ENCODE data around the gene PDGFD.

The PDGFD gene

GRCh38 chr11:104163100-104164027 lies 583 bp downstream of the PDGFD start:
- Histone ChIP-seq H3K9ac (ENCODE audit: low read depth, low read length) (peak overlapping the region; percentile 26), H3K4me3 (ENCODE audit: low read depth, low read length) (peak overlapping the region; percentile 79), H3K9me3 (ENCODE audit: control insufficient read depth, insufficient read depth, low read length) (no peaks in the 10 kb centered on the region), H3K27ac (ENCODE audit: low read depth, low read length) (peak overlapping the region; percentile 81), H3K27me3 (ENCODE audit: control insufficient read depth, insufficient read depth, low read length) (0 out of 2 replicates have a peak, but pooled peaks cover 5% of the 10 kb centered on the region), H3K36me3 (ENCODE audit: control insufficient read depth, insufficient read depth, low read length) (no peaks in the 10 kb centered on the region), H3K4me1 (ENCODE audit: control insufficient read depth, insufficient read depth, low read length) (peaks cover 14% of the 10 kb centered on the region; the same call in 1 of the 2 replicates)

- H3K36me3 ChIP-seq (ENCODE audit: control insufficient read depth, insufficient read depth, low read length): no peaks in the 10 kb centered on the region
- no peaks in the 10 kb centered on the region for H3K9me3 ChIP-seq (ENCODE audit: control insufficient read depth, insufficient read depth, low read length)
- no peak overlapping the region for H3K4me3 ChIP-seq (ENCODE audit: low read depth, low read length)
- H3K4me1 ChIP-seq (ENCODE audit: control insufficient read depth, insufficient read depth, low read length): peaks cover 14% of the 10 kb centered on the region; the same call in 1 of the 2 replicates
- H3K9ac ChIP-seq (ENCODE audit: low read depth, low read length): no peak overlapping the region
- 0 out of 2 replicates have a peak, but pooled peaks cover 5% of the 10 kb centered on the region for H3K27me3 ChIP-seq (ENCODE audit: control insufficient read depth, insufficient read depth, low read length)
- no peak overlapping the region for H3K27ac ChIP-seq (ENCODE audit: low read depth, low read length)
These were observed 2.0 kb downstream of the PDGFD start for GRCh38 chr11:104161751-104162450.

- H3K4me3 ChIP-seq (ENCODE audit: low read depth, low read length): no peak overlapping the region
- H3K4me1 ChIP-seq (ENCODE audit: control insufficient read depth, insufficient read depth, low read length): peaks cover 9% of the 10 kb centered on the region
- no peaks in the 10 kb centered on the region for H3K36me3 ChIP-seq (ENCODE audit: control insufficient read depth, insufficient read depth, low read length)
- no peaks in the 10 kb centered on the region for H3K9me3 ChIP-seq (ENCODE audit: control insufficient read depth, insufficient read depth, low read length)
- no peak overlapping the region for H3K9ac ChIP-seq (ENCODE audit: low read depth, low read length)
- H3K27me3 ChIP-seq (ENCODE audit: control insufficient read depth, insufficient read depth, low read length): no peaks in the 10 kb centered on the region
- H3K27ac ChIP-seq (ENCODE audit: low read depth, low read length): no peak overlapping the region
These were observed 4.6 kb downstream of the PDGFD start for GRCh38 chr11:104159356-104159755.

- Histone ChIP-seq H3K4me3 (ENCODE audit: low read depth, low read length) (no peak overlapping the region), H3K36me3 (ENCODE audit: control insufficient read depth, insufficient read depth, low read length) (no peaks in the 10 kb centered on the region), H3K27me3 (ENCODE audit: control insufficient read depth, insufficient read depth, low read length) (no peaks in the 10 kb centered on the region), H3K9ac (ENCODE audit: low read depth, low read length) (no peak overlapping the region), H3K4me1 (ENCODE audit: control insufficient read depth, insufficient read depth, low read length) (peaks cover 5% of the 10 kb centered on the region), H3K27ac (ENCODE audit: low read depth, low read length) (no peak overlapping the region), H3K9me3 (ENCODE audit: control insufficient read depth, insufficient read depth, low read length) (no peaks in the 10 kb centered on the region)
These were observed 8.6 kb downstream of the PDGFD start for GRCh38 chr11:104155375-104155774.

- no peaks in the 10 kb centered on the region for H3K9me3 ChIP-seq (ENCODE audit: control insufficient read depth, insufficient read depth, low read length)
- no peak overlapping the region for H3K27ac ChIP-seq (ENCODE audit: low read depth, low read length)
- peaks cover 5% of the 10 kb centered on the region for H3K4me1 ChIP-seq (ENCODE audit: control insufficient read depth, insufficient read depth, low read length)
- H3K4me3 ChIP-seq (ENCODE audit: low read depth, low read length): no peak overlapping the region
- H3K36me3 ChIP-seq (ENCODE audit: control insufficient read depth, insufficient read depth, low read length): no peaks in the 10 kb centered on the region
- H3K9ac ChIP-seq (ENCODE audit: low read depth, low read length): no peak overlapping the region
- H3K27me3 ChIP-seq (ENCODE audit: control insufficient read depth, insufficient read depth, low read length): no peaks in the 10 kb centered on the region
These were observed 9.7 kb downstream of the PDGFD start for GRCh38 chr11:104154296-104154695.

GRCh38 chr11:104152941-104153505 lies 10.9 kb downstream of the PDGFD start:
- Histone ChIP-seq H3K9ac (ENCODE audit: low read depth, low read length) (no peak overlapping the region), H3K4me1 (ENCODE audit: control insufficient read depth, insufficient read depth, low read length) (peaks cover 5% of the 10 kb centered on the region), H3K27me3 (ENCODE audit: control insufficient read depth, insufficient read depth, low read length) (no peaks in the 10 kb centered on the region)

DNA sequence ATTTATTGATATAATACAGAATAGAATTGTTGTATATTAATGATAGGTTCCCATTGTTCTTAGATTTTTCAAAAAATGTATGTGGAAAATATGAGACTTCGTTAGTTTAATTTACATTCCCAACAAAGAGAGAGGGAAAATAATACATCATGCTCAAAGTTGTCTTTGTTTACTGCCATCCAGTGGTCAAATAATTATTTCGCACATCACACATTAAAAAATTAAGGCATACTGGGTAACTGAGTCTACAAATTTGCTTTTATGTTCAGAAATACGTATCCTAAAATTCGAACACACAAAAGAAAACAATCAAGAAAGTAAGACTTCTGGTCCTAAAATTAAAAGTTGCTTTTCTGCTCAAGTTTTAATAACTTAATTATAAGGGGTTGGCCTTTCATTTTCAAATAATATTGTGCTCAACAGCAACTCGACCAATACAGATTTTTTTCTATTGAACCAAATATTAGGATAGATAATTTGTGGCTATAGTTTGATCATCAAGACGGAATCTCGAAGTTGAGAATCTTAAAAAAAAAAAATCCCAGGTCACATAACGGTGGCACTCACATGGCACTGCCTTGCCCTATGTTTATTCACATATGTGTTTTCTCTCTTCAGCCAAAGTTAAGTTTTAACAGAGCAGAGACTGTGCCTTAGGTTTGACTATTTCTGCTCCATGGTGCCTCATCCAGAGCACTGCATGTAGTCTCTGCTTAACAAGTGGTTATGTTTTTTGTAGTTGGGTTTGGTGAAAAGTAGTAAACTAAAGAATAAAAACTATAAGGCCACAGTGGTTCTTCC lies 12.3 kb downstream of the PDGFD start:
- Histone ChIP-seq H3K4me1 (ENCODE audit: control insufficient read depth, insufficient read depth, low read length) (peaks cover 5% of the 10 kb centered on the region), H3K27me3 (ENCODE audit: control insufficient read depth, insufficient read depth, low read length) (no peaks in the 10 kb centered on the region), H3K9ac (ENCODE audit: low read depth, low read length) (no peak overlapping the region), H3K27ac (ENCODE audit: low read depth, low read length) (no peak overlapping the region), H3K9me3 (ENCODE audit: control insufficient read depth, insufficient read depth, low read length) (no peaks in the 10 kb centered on the region), H3K4me3 (ENCODE audit: low read depth, low read length) (no peak overlapping the region), H3K36me3 (ENCODE audit: control insufficient read depth, insufficient read depth, low read length) (no peaks in the 10 kb centered on the region)

More at GRCh38 chr11:104152941-104153505, 10.9 kb downstream of the PDGFD start:
- no peak overlapping the region for H3K4me3 ChIP-seq (ENCODE audit: low read depth, low read length)
- no peak overlapping the region for H3K27ac ChIP-seq (ENCODE audit: low read depth, low read length)
- no peaks in the 10 kb centered on the region for H3K36me3 ChIP-seq (ENCODE audit: control insufficient read depth, insufficient read depth, low read length)
- H3K9me3 ChIP-seq (ENCODE audit: control insufficient read depth, insufficient read depth, low read length): no peaks in the 10 kb centered on the region

GRCh38 chr11:104148706-104149105 lies 15.2 kb downstream of the PDGFD start:
- Histone ChIP-seq H3K4me3 (ENCODE audit: low read depth, low read length) (no peak overlapping the region), H3K4me1 (ENCODE audit: control insufficient read depth, insufficient read depth, low read length) (no peaks in the 10 kb centered on the region), H3K9ac (ENCODE audit: low read depth, low read length) (no peak overlapping the region), H3K27me3 (ENCODE audit: control insufficient read depth, insufficient read depth, low read length) (no peaks in the 10 kb centered on the region), H3K27ac (ENCODE audit: low read depth, low read length) (no peak overlapping the region), H3K9me3 (ENCODE audit: control insufficient read depth, insufficient read depth, low read length) (no peaks in the 10 kb centered on the region), H3K36me3 (ENCODE audit: control insufficient read depth, insufficient read depth, low read length) (no peaks in the 10 kb centered on the region)

GRCh38 chr11:104148074-104148473 lies 15.9 kb downstream of the PDGFD start:
- Histone ChIP-seq H3K4me3 (ENCODE audit: low read depth, low read length) (no peak overlapping the region), H3K27ac (ENCODE audit: low read depth, low read length) (no peak overlapping the region), H3K4me1 (ENCODE audit: control insufficient read depth, insufficient read depth, low read length) (no peaks in the 10 kb centered on the region), H3K9ac (ENCODE audit: low read depth, low read length) (no peak overlapping the region), H3K36me3 (ENCODE audit: control insufficient read depth, insufficient read depth, low read length) (no peaks in the 10 kb centered on the region), H3K9me3 (ENCODE audit: control insufficient read depth, insufficient read depth, low read length) (no peaks in the 10 kb centered on the region), H3K27me3 (ENCODE audit: control insufficient read depth, insufficient read depth, low read length) (no peaks in the 10 kb centered on the region)

GRCh38 chr11:104146943-104147342 lies 17.0 kb downstream of the PDGFD start:
- Histone ChIP-seq H3K4me1 (ENCODE audit: control insufficient read depth, insufficient read depth, low read length) (no peaks in the 10 kb centered on the region), H3K27me3 (ENCODE audit: control insufficient read depth, insufficient read depth, low read length) (no peaks in the 10 kb centered on the region), H3K4me3 (ENCODE audit: low read depth, low read length) (no peak overlapping the region), H3K9me3 (ENCODE audit: control insufficient read depth, insufficient read depth, low read length) (no peaks in the 10 kb centered on the region), H3K9ac (ENCODE audit: low read depth, low read length) (no peak overlapping the region), H3K27ac (ENCODE audit: low read depth, low read length) (no peak overlapping the region), H3K36me3 (ENCODE audit: control insufficient read depth, insufficient read depth, low read length) (no peaks in the 10 kb centered on the region)
